Stimulated activated CD4-positive, alpha-beta T cell treated with anti-CD3 and anti-CD28 coated beads, Interleukin-4, amount 100 ng/mL, for 24 hours (primary cell): Measurements from ENCODE around the gene PLXNA4.

Experiments
- DNase-seq: peaks from one replicate; pipeline ENCODE4 v3.0.0-alpha.2; 2020

Gene PLXNA4

DNA sequence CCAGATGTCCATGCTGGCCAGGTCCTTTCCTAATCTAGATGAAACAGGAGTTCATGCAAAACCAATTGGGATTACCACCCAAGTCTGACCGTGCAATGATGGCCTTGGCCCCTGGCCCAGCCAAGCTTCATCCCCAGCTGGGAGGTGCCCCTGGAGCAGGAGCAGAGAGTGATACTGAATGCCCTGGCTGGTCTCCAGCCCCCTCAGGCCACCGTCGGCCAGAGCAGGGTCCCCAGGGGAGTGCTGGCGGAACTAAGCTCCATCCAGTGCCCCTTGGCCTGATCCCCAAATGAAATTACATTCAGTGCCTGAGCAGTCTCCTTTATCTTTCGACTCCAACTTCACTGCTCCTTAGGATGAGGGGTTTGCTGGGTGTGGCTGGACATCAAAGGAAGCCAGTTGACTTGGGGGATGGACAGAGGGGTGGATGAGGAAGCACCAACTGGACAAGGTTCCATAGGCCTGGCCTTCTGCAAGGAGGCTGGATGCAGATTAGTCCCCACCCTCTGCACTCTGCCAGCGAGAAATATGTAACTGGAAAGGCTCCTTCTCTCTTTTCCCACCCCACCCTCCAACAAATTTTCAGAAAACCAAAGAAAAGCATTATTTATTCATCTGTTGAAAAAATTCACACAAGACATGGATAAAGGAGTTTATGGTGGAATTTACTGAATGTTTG, 275.5 kb downstream of the PLXNA4 start:
- no peak for DNase-seq

DNA sequence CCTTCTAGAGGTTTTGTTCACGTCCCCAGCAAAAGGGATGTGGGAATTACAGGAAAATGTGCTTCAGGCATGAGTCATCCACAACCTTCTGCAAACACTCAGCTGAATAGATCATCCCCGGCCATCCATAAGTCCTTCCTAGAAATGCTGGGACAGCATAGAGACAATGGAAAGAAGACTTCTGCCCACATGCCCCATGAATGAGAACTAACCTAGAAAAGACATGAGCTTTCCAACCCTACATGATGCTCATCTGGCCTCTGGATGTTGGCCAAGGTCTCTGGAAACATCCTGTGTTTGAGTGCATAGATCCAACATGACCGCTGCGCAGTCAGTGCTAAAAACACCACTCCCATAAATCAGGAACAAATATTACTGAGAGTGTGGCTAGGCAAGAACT, 277.5 kb downstream of the PLXNA4 start:
- DNase-seq = no peak

DNA sequence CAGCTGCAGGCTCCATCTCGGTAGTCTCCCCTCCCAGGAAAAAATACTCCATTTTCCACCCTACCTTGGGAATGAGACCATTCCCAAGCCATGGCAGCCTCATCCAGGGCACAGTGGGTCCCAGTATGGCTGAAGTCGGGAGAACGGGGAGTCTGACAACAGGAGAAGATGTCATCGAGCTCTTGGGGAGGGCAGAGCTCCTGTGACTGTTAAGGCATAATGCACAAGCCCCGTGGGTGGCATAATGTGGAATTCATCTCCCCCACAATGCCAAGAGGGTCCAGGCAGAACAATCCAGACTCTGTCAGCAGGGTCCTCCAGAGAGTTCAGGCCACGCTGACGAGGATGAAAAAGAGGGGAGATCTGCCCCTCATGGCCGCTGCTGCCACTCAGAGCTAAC, 279.4 kb downstream of the PLXNA4 start:
- no peak for DNase-seq

DNA sequence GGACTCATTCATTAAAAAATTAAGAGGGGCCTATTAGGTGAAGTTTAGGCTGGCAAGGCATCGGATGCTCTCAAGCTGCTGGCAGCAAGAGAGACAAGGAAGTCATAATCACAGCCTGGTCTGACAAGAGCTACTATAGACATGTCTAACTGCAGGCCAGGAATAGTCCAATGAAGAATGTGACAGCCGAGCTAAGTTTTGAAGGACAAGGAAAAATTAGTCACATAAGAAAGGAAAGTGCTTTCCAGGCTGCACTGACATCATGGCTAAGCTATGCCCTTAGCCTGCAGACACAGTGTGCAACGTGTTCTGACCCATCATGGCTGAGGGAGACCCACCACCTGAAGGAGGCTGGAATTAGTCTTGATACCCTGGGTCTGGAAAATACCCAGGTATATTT, 281.1 kb downstream of the PLXNA4 start:
- DNase-seq = no peak

DNA sequence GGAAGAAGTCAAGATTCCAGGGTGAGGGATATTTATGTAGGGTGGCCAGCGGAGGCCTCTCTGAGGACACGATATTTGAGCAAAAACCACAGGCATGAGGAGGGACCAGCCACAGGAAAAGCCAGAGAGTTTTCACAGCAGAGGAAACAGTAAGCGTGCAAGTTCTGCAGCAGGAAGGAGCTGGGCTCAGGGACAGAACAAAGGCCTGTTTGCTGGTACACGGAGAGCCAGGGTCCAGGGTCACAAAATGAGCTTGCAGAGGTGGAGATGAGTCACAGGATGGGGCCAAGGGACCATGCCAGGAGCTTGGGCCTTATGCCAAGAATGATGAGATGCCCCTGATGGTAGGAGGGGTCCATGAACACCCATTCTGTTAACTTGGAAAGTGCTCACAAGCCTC, 283.5 kb downstream of the PLXNA4 start:
- DNase-seq = no peak

DNA sequence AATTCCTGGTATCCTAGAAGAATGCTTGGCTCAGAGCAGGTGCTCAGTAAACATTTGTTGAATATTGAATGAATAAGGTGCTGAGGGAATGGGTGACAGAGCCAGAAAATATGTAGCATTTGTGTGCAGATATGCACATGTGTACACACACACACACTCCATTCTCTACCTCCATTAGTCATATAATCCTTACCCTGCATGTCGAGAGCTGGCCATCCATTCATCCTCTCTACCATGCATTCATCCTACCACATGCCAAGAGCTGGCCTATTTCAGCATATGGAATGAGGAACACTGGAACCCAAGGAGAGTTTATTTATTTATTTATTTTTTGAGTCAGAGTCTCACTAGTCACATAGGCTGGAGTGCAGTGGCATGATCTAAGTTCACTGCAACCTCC, 284.8 kb downstream of the PLXNA4 start:
- no peak for DNase-seq

DNA sequence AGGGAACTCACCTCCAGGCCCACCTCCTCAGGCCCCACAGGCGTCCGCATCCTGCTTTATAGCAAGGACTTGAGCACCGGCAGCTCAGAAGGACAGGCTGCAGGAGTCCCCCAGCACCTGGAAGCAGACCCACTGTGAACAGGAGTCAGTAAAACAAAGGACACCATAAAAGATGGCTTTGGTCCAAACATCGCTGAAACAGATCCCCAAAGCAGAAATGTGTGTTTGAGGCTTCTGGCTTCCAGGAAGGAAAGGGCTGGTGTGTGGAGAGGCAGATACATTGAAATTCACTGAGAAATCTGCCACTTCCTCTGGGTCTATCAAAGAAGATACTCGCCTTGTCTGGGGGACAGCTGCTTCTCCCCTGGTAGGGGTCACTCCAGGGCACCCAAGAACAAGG, 286.2 kb downstream of the PLXNA4 start:
- DNase-seq = no peak

DNA sequence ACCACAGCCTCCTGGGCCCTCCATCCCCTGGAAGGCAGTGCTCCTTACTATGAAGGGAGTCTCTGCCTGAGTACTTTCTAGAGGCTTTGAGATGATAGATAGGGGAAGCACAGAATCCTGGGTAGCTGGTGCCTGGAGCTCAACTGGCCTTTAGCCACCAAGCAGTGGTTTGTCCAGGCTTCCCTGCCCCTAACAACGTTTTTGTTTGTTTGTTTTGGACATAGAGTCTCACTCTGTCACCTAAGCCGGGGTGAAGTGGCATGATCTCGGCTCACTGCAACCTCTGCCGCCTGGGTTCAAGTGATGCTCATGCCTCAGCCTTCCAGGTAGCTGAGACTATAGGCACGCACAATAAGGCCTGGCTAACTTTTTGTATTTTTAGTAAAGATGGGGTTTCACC, 289.4 kb downstream of the PLXNA4 start:
- DNase-seq = no peak

DNA sequence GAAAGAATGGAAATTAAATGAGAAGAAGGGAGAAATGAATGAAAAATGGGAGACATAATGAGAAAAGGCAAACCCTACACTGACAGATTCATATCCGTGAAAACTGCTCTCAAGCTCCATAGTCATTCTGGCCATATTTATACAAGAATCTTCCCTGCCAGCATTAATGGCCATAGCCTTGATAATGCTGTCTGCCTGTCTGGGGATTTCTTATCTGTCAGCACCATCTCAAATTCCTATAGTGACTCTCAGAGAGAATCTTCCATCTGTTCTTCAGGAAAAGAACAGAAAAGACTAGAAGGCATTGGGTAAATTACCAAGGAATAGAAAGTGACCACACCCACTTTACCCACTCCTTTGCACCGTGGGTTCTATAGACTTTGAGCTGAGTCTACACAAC, 295.9 kb downstream of the PLXNA4 start:
- no peak for DNase-seq

DNA sequence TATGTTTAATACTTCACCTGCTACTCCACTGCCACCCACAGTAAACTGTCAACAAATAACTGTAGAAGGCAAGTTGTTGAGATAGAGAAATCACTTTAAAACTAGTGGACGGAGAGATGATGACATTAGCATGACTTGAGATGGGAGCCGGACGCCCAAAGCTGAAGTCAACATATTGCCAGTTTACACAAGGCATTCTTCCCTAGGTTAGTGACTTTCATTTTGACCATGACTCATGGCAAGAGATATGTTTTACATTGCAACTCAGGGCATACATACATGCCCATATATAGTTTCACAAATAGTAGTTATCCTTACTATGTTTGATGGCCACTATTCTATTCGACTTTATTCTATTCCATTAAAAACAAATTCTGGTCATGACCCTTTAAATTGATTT, 296.6 kb downstream of the PLXNA4 start:
- DNase-seq = no peak

DNA sequence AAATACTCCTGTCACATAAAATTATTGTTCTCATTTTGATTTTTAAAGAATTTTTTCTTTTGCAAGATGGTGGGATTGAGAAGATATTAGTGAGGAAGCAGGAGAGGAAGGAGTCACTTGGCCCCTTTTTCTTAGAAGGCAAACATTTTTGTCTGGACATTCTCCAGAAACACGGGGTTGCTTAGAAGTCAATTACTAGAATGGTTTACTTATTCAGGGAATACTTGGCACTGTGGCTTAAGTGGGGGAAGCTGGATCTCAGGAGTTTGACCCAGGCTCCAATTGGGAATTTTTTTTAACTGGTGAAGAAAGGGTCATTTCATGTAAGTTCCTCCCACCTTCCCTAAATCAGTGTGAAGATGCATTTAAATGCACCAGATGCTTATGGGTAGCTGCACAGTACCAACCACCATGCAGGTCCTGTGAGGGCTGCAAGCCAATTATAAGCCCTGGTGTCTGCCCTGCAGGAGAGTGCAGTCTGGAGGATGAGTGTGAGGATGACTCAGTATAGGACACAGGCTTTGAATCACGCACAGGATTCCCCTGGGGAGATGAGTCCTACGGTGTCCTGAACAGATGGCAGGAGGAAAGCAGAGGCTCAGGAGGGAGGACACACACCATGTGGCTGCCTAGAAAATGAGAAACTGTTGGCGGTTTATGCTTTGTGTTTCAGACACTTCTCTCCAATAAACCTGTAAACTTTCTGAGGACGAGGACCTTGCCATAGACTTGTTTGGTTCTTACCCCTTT, 299.1 kb downstream of the PLXNA4 start:
- DNase-seq = no peak

DNA sequence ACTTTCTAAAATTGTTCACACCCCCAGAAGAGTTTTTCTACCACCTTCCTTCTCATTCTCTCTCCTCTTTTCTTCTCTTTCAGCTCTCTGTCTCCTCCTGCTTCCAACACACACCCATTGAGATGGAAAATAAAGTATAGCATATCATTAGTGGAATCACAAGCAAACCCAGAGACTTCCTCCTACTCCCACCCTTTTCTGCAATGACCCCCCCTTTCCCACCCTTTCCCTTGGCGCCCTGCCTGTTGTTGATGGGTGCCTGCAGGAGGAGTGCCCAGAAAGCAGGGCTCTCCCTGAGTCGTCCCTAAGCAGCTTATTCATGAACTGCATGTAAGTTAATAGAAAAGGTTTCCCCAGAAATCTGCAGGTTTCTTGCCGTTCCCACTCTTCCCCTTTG, 300.0 kb downstream of the PLXNA4 start:
- no peak for DNase-seq

DNA sequence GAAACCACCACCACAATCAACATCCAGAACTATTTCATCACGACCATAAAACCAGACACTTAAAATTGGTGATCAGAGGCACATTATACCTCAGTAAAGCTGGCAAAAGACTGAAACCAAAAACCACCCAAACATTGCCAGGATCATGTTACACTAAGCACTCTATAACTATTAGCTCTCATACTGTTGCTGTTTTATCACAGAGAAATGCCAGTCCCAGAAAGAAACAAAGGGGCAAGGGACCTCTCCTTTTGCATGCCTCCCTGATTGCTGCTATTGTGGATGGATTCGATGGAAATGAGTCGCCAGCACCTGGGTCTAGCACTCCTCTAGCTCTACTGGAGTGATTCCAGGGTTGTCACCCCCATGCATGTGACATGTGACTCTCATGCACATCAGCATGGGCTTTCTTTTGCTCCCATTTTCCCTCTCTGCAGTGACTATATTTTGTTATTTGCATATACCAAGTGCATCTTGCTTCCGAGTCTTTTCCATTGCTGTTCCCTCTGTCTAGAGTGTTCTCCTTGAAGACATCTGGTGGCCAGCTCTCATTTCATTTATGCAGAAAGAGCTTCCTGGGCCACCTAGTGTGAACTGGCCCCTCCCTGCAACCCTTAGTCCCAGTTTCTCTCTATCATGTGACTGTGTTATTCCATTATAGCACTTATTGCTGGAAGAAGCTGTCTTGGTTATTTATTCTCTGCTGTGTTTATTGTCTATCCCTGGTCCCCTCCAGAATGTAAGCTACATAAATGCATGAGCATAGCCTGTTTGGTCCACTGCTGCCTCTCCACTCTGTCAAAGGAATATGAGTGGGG, 300.6 kb downstream of the PLXNA4 start:
- no peak for DNase-seq

DNA sequence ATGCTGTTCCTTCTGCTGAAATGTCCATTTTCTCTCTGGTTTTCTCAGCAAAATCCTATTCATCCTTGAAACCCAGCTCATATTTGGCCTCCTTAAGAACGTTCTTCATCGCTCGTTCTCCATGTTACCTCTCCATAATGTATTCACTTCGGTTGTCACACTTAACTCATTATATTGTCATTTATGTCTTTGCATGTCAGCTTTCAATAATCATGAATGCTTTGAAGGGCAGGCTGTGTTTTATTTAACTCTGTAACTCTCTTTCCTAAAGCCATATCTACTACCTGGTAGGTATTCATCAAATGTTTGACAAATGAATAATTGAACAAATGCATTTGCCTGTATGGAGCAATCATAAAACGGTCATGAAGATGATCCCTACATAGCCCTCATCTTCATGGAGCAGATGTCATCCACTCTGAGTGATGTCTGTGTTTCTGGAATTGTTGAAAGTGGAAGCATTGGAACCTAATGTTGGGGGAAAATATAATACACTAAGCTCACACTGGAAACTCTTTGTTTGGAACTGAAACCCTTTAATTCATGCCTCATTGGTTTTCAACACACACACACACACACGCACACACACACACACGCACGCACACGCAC, 303.4 kb downstream of the PLXNA4 start:
- no peak for DNase-seq

DNA sequence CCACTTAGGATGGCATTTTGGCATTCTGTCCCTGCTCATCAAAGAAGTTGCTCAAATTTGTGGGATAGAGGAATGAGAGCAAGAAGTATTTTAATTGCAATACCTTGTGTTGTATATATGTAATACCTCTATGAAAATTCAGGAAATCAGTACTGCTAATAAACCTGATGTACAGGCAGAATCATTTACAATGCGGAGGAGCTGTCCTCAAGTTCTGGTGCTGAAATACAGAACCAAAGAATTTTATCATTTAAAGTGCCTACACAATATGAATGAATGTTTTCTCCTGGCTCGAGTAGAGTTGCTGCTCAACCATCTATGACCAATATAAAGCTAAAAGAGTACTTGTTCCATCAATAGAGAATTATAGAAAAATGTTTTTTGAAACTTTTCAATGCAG, 305.8 kb downstream of the PLXNA4 start:
- DNase-seq = no peak

DNA sequence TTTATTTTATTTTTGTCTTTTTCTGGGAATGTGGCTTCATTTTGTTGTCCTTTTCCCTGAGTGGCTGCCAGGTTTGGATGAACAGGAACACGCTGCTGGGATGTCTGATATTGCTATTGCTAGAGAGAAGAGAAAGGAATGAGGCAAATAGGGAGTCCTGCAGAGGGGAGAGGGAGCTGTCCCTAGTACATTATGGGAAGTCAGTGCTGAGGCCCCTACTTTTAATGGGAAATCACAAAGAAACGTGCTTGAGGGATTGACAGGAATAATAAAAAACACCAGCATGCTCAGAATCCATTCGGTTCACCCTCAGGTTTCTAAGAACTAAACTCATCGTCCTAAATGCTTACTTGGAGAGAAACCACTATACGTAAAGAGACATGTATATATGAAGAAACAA, 306.6 kb downstream of the PLXNA4 start:
- DNase-seq = no peak

DNA sequence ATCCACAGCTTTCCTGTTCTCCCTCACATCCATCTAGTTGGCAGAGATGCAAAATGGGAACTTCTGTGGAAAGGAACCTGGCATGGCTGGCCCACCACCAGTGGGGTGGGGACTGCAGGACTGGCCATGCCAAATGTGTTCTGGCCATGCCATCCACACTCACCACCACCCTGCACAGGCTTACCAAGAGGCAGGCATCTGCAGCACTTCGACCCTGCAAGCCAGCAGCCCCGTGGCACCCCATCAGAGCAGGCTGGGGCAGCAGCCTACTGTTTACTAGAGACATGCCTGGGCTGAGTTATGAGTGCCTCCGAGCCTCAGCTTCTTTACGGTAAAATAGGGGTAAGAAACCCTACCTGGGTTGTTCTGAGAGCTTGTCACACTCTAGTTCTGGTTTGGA, 313.1 kb downstream of the PLXNA4 start:
- no peak for DNase-seq

DNA sequence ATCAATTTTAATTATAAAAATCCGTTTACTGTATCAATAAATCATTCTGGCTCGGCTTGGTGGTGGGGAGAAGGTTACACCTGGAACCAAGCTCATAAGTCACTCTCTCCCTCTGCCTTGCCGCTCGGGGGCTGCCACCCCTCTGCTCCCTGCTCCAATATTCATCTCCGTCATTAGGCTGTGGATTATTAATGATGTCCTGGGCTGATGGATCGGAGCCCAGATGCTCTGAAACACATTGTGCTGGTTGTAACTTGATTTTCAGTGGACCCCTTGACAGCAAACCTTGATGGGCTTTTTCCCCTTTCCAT, 314.2 kb downstream of the PLXNA4 start:
- DNase-seq = no peak

DNA sequence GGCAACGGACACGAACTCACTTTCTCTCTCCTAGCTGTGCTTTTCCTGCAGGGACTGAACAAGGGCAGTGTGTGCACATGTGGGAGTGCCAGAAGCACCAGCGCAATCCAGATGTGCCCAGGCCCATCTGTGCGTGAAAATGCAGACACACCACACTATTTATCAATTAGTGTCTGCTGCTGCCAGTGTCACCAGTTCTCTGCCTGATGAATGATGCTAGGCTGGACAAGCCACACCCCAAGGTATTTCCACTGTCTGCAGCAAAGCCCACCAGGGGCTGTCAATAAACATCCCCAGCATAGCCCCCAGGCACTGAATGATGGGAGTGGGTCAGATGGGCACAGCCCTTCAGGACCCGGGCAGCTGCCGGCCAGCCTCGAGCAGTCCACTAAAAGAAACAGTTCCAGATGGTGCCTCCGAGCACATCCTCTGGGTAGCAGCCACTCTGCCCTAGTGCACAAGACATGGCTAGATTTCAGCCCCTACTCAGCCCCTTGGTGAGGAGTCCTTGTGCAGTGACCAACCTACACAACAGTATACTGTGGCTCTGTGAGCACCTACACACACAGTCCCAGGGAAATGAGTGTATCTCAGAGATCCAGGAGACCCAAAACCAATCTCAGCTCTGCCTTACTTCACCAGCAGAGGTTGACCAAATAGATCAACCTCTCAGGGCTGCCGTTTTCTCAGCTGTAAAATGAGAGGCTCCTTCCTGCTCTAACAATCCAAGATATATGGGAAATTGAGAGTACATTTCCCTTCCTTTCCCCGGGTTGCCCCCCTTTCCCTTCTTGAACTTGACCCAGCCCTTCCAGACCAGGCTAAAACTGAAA, 314.7 kb downstream of the PLXNA4 start:
- no peak for DNase-seq

DNA sequence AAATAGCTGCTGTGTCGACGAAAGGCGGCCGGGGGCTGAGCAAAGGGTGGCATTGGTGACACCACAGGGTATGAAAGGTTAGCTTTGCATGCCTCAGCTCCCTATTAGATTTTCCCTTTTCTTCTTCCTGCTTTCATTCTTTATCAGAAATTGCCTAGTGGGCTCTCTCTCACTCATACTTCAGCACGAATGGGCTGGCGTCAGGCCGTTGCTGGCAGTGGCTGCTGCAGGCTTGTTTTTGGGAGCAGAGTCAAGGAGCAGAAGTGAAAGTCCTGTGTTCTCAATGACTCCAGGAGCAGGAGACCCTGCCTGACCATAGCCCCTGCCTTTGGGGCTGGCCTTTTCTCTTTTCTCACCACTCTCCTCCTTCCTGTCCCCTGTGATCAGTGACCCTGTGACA, 318.0 kb downstream of the PLXNA4 start:
- DNase-seq = no peak

DNA sequence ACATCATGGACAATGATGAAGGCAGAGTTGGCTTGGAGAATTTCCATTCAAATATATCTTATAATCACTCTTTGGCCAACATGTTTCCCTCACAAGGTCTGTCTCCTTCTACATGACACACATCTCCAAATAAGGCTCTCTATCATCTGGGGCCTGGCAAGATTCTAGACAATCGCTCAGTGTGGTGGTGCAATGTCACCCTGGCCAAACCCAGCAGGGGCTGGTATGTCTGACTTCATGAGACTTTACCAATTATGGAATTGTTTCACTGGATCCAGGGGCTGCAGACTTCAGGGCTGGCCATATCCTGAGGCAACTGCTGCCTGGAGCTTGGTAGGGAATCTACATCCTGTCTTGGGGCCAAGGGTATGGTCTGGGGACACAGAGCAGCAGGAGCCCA, 319.0 kb downstream of the PLXNA4 start:
- DNase-seq = no peak

DNA sequence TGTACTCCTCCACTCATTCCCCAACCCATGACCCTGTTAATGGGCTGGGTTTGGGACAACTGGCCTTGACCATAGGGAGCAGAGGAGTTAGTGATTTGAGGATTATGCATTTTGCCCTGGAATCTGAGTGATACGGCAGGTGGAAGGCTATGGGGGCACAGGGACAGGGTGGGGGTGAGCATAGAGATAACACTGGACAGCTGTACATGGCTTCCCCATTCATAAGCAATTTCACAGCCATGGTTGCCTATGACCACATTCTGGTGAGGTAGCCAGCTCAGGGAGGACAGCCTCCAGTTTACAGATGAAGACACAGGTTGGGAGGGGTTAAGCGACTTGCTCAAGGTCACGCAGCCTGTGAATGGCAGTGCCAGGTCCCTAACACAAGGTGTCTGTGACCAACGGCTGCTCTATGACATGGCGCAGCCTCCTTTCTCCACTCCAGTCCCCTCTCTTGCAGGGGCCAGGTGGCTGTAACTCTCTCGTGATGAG, 319.5 kb downstream of the PLXNA4 start:
- no peak for DNase-seq

DNA sequence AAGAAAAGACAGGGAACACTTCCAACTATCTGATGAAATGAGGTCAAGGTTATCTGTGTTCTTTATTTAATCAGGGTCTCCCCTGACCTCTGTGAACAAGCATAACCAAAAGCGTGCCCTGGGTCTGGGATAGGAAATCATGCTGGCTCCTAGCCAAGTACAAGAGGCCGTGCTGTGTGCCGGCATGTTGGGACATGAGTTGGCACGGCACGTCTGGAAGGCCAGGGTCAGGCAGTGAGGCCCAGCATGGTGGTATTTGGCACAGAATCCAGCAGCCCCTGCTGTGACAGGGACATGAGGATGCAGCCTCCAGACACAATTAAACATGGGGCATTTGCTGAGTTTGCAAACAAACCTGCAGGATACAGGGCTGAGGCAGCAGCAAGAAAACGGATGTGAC, 320.4 kb downstream of the PLXNA4 start:
- DNase-seq = no peak
